ENCODE results near the gene MMEL1.

- TF ChIP-seq CTCF (conservative IDR thresholded peaks at IDR 0.05): no peak
- no peak for TF ChIP-seq ZFX (IDR thresholded peaks at IDR 0.05)
Measured at GRCh38 chr1:2595261-2595811, 37.5 kb downstream of the MMEL1 start.

Data from C4-2B (cell line).